RPMI8226 (cell line): ENCODE measurements around the gene KCNA2.

ENCODE experiments used
- DNase-seq: peaks from one replicate; pipeline ENCODE4 v3.0.0-alpha.2; 2015

Gene KCNA2

GRCh38 chr1:110628323-110629105 lies 22.4 kb upstream of the KCNA2 start:
- no peak for DNase-seq

GRCh38 chr1:110627764-110628163 lies 21.6 kb upstream of the KCNA2 start:
- no peak for DNase-seq

GRCh38 chr1:110626889-110627288 lies 20.7 kb upstream of the KCNA2 start:
- no peak for DNase-seq

- DNase-seq, result no peak
Observed at GRCh38 chr1:110620686-110621085, 14.5 kb upstream of the KCNA2 start.

- peak; percentile 82 for DNase-seq
Observed at GRCh38 chr1:110620250-110620615, 14.1 kb upstream of the KCNA2 start.

- DNase-seq, result peak; percentile 88
Observed at GRCh38 chr1:110619412-110620249, 13.5 kb upstream of the KCNA2 start.

GRCh38 chr1:110618668-110619067 lies 12.5 kb upstream of the KCNA2 start:
- no peak for DNase-seq

- no peak for DNase-seq
Observed at GRCh38 chr1:110617589-110617988, 11.4 kb upstream of the KCNA2 start.

GRCh38 chr1:110617116-110617515 lies 11.0 kb upstream of the KCNA2 start:
- no peak for DNase-seq

GRCh38 chr1:110616587-110616986 lies 10.4 kb upstream of the KCNA2 start:
- DNase-seq, result peak; percentile 91

- peak; percentile 76 for DNase-seq
Observed at GRCh38 chr1:110615548-110616130, 9.5 kb upstream of the KCNA2 start.

GRCh38 chr1:110612060-110612745 lies 6.0 kb upstream of the KCNA2 start:
- DNase-seq, result no peak

GRCh38 chr1:110610696-110611286 lies 4.6 kb upstream of the KCNA2 start:
- DNase-seq, result no peak

- DNase-seq, result no peak
Observed at GRCh38 chr1:110610084-110610483, 3.9 kb upstream of the KCNA2 start.

- DNase-seq, result no peak
Observed at GRCh38 chr1:110608247-110608646, 2.1 kb upstream of the KCNA2 start.

GRCh38 chr1:110607536-110608230 lies 1.5 kb upstream of the KCNA2 start:
- no peak for DNase-seq

- DNase-seq, result peak; percentile 13
Observed at GRCh38 chr1:110606657-110607535, 738 bp upstream of the KCNA2 start.

GRCh38 chr1:110605446-110605845 lies 712 bp downstream of the KCNA2 start:
- DNase-seq, result no peak

- no peak for DNase-seq
Observed at GRCh38 chr1:110604586-110605148, 1.5 kb downstream of the KCNA2 start.

- DNase-seq, result no peak
Observed at GRCh38 chr1:110603058-110603457, 3.1 kb downstream of the KCNA2 start.

GRCh38 chr1:110602466-110602865 lies 3.7 kb downstream of the KCNA2 start:
- no peak for DNase-seq
